KBM-7 (cell line): ENCODE results near the gene MRPL12.

Source experiments
- DNase-seq: peaks from one replicate; pipeline ENCODE4 v3.0.0-alpha.2; 2015
- in situ Hi-C: fragments of 300-500 bp; cut with MboI; formaldehyde crosslinking; loops from 2 replicates; pipeline ENCODE4 v1.14.3; 2020; ENCODE audit warnings: low sequenced_read_pairs, low pct_unique_long_range_greater_than_20kb, mixed read lengths

The MRPL12 gene

DNA sequence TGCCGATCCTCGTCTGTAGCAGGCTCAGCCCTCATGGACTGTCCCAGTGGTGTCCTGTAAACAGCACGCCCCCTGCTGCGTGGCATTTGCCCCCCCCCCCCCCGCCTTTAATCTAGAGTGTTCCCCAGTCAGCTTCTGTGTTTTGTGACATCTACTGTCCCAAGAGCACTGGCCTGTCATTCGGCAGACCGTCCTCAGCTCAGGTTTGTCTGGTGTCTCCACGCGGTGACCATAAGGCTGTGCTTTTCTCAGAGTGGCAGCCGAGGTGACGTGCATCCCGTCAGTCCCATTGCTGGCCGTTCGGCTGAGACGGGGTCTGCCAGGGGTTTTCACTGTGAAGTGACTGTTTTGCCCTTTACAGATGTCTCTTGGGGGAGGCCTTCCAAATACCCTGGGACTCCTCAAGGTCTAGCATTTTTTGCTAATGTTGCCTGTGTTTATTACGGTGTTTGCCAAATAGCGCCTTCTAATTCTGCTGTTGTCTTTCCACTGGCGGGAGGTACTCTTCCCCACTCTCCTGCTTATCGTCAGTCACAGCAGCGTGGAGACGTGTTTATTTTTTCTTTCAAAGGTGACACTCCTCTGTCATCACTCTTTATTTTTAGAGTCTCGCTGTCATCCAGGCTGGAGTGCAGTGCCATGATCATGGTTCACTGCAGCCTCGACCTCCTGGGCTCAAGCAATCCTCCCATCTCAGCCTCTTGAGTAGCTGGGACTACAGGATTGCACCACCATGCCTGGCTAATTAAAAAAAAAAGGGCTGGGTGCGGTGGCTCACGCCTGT is 5.7 kb upstream of the MRPL12 start:
- no peak for DNase-seq
- in situ Hi-C loops: no loop called here

GRCh38 chr17:81700353-81701287 is 2.5 kb upstream of the MRPL12 start:
- DNase-seq: no peak
- in situ Hi-C loops: no loop called here

DNA sequence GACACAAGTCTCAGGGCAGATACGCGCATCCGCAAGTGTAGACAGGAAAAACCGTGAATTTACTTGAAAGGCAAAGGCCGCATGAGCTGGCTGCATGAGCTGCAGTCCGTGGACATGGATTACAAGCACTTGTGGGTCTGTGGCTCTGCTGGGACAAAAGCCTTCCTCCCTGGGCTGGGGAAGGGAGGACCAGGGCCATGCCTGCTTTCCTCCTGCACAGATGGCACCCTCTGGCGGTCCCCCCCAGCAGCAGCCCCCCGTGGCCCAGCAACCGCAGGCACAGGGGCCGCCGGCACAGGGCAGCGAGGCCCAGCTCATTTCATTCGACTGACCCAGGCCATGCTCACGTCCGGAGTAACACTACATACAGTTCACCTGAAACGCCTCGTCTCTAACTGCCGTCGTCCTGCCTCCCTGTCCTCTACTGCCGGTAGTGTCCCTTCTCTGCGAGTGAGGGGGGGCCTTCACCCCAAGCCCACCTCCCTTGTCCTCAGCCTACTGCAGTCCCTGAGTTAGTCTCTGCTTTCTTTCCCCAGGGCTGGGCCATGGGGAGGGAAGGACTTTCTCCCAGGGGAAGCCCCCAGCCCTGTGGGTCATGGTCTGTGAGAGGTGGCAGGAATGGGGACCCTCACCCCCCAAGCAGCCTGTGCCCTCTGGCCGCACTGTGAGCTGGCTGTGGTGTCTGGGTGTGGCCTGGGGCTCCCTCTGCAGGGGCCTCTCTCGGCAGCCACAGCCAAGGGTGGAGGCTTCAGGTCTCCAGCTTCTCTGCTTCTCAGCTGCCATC is 1.7 kb upstream of the MRPL12 start:
- in situ Hi-C loops: no loop called here
- DNase-seq: no peak

- in situ Hi-C loops: no loop called here
- DNase-seq: no peak
These were observed 834 bp downstream of the MRPL12 start for GRCh38 chr17:81703747-81704654.

DNA sequence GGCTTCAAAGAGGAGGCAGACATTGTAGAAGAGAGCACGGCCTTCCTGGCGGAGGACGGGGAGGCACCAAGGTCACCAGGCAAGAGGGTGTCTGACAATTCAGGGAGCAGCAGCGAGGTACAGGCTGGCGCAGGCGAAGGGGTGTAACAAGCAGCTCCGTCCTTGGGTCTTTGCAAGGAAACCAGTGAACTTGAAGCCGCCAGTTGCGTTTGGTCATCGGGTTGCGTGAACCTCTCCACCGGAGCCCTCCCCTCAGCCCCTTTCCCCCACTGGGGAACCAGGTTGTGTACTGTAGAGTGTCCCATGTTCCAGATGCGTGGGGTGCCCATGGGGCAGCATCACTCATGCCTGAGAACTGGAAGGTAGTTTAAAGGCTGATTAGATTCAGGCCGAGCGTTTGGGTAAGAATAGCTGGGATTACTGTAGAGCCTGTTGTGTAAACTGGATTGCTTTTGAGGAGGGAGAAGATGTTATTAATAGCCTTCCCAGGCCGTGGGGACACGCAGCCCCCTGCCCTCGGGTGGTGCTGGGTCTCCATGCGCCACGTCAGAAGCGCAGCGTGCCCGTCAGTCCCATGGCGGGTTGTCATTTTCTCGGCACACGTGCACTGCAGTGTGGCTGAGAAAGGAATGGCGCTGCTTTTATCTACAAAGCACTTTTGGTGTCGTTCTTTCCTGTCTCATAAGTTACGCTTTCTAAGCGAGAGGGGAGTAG is 2.5 kb downstream of the MRPL12 start:
- in situ Hi-C loops: no loop called here
- no peak for DNase-seq

DNA sequence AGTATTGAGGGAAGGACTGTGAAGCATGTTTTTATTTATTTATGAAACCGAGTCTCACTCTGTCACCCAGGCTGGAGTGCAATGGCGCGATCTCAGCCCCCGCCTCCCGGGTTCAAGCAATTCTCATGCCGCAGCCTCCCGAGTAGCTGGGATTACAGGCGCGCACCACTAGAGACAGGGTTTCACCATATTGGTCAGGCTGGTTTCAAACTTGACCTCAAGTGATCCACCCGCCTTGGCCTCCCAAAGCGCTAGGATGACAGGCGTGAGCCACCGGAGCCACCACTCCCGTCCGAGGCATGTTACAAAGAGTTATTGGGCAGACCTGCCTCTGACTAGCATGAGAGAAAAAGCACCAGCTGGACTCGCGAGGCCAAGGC is 3.1 kb downstream of the MRPL12 start:
- in situ Hi-C loops: no loop called here
- DNase-seq: no peak

GRCh38 chr17:81706757-81707624 is 3.8 kb downstream of the MRPL12 start:
- in situ Hi-C loops: no loop called here
- DNase-seq: no peak

DNA sequence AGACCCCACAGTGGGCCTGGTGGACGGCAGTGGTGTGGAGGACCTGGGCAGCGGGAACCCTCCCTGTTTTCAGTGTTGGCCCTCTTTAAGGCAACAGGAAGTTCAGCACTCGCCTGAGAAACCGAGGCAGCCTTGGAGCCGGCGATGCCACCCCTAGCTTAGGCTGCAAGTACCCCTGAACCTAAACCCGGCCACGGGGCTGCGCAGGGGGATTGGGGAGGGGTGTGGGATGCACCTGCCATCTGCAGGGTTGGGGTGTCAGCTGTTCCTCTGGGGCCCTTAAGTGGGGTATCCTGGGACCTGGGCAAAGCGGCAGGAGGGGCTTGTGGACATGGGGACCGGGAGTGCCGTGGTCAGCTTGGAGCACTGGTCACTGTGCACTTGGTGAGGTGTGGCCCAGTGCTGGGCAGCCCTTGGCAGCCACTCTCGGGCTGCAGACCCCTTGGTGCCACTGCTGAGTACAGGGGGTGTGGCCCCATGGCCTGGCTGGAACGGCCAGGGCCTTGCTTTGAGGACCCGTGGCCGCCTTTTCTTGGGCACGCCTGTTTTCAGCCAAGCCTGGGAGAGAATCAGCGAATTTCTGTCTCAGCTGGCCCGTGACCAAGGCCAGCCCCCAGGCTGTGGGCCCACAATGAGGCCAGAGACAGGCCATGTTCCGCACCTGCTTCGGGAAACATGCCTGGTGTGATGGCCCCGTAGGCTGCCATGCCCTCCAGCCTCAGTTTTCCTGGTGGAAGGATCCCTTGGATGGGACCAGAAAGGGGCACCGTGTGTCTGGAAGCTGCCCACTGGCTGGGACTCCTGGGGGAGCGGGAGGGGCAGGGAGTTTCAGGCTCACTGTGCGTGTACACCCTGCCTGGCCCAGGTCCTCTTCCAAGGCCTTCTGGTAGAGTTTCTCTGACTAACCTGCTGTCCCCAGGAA is 4.8 kb downstream of the MRPL12 start:
- DNase-seq: no peak
- in situ Hi-C loops: no loop called here

- DNase-seq: no peak
- in situ Hi-C loops: no loop called here
These were observed 5.6 kb downstream of the MRPL12 start for GRCh38 chr17:81708739-81709185.

DNA sequence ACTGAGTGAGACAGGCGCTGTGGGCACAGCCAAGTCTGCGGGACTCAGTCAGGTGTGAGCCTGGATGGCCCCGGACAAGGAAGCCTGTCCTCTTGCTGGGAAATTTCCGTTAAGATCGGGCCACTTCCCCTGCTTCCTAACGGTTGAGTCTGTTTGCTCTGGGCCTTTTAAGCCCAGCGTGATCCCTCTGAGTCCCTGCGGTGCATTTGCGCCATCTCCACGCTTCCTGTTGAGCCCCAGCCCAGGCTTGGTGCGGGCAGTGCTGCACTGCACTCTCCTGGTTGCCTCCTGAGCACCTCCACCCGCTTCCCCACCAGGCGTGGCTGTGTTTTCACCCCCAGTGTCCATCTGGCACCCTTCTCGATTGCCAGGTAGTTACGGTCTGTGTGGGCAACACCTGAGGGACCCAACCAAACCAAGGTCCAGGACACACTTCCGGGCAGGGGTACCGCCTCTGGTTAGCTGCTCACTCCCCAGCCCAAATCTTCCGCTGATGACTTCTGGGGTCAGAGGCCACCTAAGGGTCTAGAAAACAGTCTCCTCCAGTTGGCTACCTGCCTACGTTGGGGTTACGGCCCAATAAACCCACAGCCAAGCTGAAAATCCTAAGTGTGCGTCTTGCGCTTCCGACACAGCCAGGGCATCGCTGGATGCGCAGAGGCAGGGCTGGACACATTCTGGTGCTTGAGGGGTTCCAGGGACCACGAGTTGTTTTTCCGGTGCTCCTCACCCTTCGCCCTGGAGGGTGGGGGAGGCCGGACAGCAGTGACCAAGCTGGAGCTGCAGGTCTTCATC is 7.5 kb downstream of the MRPL12 start:
- in situ Hi-C loops: no loop called here
- DNase-seq: peak; percentile 69

DNA sequence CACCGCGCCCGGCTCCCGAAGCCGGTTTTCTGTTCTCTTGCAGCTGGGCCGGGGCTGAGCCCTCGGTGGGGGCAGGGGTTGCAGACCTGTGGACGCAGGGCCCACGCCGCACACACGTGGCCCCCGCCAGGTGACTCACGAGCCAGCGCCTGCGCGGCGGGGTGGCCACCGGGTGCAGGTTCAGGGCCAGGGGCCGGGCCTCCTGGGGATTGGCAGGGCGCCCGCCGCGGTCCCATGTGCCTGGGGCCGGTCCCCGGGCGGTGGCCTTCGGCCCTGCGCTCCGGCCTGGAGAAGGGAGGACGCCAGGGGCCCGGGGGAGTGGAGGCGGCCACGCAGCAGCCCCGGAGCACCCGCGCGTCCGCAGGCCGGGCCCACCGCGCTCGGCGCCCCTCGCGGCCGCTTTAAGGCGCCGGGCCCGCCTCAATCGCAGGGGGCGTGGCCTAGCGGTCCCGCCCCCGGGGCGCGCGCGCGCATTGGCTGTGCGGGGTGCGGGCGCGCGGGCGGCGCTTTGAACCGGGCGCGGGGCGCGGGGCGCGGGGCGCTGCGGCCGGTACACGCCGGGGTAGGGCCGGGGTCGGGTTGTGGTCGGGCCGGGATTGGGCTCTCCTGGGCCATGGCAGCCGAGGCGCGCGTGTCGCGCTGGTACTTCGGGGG is 8.8 kb downstream of the MRPL12 start, which contains the start of gene SLC25A10:
Gene SLC25A10, plus strand, starts transcription at position 471 of the 654 bp plus-strand sequence. Its CDS starts 143 bp downstream, at position 614.
- DNase-seq: peak; percentile 80
- in situ Hi-C loops: no loop called here

GRCh38 chr17:81712468-81713003 is 9.4 kb downstream of the MRPL12 start:
- in situ Hi-C loops: no loop called here
- peak; percentile 50 for DNase-seq

DNA sequence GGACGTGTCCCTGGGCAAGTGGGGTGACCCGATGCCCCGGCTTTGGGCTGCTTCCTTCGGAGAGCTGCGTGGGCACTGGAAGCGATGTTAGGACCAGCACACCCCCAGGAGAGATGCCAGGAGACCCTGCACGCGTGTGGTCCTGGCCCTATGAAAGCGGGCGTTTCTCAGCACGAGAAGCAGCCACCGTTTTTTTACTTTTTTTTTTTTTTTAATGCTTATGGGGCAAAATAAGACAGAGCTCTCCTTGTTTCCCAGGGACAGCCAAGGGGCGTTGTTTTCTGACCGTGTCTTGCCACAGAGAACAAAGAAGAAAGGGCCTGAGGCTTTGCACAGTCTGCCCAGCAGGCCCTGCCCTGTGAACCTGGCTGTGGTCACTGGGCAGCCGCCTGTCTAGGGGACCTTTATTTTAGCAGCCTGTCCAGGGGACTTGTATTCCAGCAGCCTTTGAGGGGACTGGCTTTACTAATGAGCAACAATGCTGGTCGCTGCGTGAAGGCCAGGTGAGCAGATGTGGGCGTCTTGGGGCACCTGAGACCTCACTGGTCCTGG is 9.9 kb downstream of the MRPL12 start:
- in situ Hi-C loops: no loop called here
- DNase-seq: peak; percentile 26
